Astrocyte of the spinal cord (primary cell): ENCODE results near the gene AKR7A2.

ENCODE experiments used
- DNase-seq: peaks from one replicate; pipeline ENCODE4 v3.0.0; 2011; ENCODE audit warnings: low read depth, low spot score
- H3K4me3 ChIP-seq: 2 replicates; pipeline ENCODE4 v1.5.1; 2011; ENCODE audit warnings: low read depth, mild to moderate bottlenecking, low read length, moderate library complexity
- in situ Hi-C: cut with HindIII; loops from 2 replicates; pipeline ENCODE4 v1.10.0; 2017; ENCODE audit warnings: low sequenced_read_pairs
- TF ChIP-seq, protein P1 (sequence below): IDR thresholded peaks from 2 replicates; pipeline ENCODE4 v1.5.1; 2012; ENCODE audit warnings: low read depth, mild to moderate bottlenecking, low read length, inconsistent platforms

The AKR7A2 gene

DNA sequence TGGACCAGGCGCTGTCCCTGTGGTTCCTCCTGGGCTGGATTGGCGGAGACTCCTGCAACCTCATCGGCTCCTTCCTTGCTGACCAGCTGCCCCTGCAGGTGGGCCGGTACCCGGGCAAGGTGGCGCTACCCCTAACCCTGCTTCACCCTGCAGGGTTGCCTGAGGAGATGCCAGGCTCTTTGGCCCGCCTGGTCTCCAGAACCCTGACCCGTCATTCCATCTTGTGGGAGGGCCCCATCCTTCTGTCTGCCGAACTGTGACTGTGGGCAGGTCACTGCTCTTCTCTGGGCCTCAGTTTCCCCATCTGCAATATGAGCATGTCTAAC is 12.7 kb upstream of the AKR7A2 start:
- DNase-seq: no peak
- H3K4me3 ChIP-seq: no peak overlapping the region
- TF ChIP-seq, protein P1, sequence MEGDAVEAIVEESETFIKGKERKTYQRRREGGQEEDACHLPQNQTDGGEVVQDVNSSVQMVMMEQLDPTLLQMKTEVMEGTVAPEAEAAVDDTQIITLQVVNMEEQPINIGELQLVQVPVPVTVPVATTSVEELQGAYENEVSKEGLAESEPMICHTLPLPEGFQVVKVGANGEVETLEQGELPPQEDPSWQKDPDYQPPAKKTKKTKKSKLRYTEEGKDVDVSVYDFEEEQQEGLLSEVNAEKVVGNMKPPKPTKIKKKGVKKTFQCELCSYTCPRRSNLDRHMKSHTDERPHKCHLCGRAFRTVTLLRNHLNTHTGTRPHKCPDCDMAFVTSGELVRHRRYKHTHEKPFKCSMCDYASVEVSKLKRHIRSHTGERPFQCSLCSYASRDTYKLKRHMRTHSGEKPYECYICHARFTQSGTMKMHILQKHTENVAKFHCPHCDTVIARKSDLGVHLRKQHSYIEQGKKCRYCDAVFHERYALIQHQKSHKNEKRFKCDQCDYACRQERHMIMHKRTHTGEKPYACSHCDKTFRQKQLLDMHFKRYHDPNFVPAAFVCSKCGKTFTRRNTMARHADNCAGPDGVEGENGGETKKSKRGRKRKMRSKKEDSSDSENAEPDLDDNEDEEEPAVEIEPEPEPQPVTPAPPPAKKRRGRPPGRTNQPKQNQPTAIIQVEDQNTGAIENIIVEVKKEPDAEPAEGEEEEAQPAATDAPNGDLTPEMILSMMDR: no peak
- in situ Hi-C loops: no loop called here

DNA sequence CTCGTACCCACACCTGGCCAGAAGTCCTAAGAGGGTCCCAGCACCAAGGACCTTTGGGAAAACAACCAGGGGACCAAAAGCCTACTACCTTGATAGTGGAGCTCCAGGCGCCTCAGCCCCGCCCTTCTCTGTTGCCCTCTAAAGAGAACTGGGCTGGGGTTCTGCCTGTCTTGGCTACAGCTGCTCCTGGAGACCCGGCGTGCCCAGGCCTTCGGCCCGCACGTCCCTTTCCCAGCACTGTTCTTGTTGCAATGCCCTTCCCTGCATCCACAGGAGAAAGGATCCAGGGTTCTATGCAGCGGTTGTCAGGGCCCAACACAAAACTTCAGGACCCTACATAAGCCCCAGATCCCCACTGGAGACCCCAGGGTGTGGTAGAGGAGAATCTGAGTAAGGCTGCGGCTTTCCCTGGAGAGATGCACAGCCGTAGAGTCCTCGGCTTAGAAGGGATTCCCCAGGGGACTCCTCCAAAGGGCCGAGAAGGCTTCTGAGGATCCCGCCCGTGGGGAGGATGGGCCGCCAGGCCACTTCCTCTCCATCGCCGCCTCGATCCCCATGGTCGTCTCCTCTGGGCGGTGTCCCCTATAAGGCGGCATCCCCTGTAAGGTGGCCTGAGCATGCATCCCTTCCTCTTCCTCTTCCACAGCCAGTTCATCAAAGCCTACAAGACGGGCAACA is 12.2 kb upstream of the AKR7A2 start:
- TF ChIP-seq, protein P1: no peak
- no peak for DNase-seq
- no peak overlapping the region for H3K4me3 ChIP-seq
- in situ Hi-C loops: no loop called here

DNA sequence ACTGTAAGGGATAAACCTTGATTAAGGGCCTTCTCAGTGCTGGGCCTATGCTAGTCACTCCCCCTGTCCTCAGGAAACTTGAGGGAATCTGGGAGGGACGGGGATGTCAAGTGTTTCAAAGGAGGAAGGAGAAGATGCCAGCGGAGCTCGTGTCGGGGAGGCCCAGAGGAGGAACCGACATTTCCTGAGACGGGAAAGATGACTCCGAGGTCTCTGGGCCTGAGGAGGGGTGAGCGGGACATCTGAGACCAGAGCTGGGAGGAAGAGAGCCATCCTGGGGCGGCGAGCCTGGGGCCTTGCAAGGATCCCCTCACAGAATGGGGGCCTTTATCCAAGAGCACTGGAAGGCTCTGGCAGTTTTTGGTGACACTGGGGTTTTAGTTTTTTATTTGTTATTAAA is 10.5 kb upstream of the AKR7A2 start:
- no peak overlapping the region for H3K4me3 ChIP-seq
- in situ Hi-C loops: no loop called here
- TF ChIP-seq, protein P1: no peak
- DNase-seq: no peak

DNA sequence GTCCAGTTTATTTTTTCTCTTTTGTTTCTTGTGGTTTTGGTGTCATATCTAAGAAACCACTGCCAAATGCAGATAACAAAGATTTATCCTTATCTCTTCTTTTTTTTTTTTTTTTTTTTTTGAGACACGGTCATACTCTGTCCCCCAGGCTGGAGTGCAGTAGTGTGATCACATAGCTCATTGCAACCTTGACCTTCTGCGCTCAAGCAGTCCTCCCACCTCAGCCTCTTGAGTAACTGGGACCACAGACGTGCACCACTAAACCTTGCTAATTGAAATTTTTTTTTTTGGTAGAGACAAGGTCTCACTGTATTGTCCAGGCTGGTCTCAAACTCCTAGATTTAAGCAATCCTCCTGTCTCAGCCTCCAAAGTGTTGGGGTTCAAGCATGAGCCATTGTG is 9.1 kb upstream of the AKR7A2 start:
- in situ Hi-C loops: no loop called here

DNA sequence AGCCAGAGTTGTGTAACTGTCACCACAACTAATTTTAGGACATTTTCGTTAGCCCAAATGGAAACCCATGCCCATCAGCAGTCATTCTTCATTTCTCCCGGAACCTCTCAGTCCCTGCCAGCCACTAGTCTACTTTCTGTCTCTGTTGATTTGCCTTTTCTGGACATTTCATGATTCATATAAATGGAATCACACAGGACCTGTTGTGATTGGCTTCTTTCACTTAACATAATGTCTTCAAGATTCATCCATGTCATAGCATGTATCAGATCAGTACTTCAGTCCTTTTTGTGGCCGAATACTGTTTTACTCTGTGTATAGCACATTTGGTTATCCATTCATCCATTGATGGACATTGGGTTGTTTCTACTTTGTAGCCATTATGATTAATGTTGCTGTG is 7.3 kb upstream of the AKR7A2 start:
- TF ChIP-seq, protein P1: no peak
- H3K4me3 ChIP-seq: no peak overlapping the region
- in situ Hi-C loops: no loop called here
- DNase-seq: no peak

More for the DNA sequence above, 9.1 kb upstream of the AKR7A2 start:
- no peak overlapping the region for H3K4me3 ChIP-seq
- DNase-seq: no peak
- TF ChIP-seq, protein P1: no peak

DNA sequence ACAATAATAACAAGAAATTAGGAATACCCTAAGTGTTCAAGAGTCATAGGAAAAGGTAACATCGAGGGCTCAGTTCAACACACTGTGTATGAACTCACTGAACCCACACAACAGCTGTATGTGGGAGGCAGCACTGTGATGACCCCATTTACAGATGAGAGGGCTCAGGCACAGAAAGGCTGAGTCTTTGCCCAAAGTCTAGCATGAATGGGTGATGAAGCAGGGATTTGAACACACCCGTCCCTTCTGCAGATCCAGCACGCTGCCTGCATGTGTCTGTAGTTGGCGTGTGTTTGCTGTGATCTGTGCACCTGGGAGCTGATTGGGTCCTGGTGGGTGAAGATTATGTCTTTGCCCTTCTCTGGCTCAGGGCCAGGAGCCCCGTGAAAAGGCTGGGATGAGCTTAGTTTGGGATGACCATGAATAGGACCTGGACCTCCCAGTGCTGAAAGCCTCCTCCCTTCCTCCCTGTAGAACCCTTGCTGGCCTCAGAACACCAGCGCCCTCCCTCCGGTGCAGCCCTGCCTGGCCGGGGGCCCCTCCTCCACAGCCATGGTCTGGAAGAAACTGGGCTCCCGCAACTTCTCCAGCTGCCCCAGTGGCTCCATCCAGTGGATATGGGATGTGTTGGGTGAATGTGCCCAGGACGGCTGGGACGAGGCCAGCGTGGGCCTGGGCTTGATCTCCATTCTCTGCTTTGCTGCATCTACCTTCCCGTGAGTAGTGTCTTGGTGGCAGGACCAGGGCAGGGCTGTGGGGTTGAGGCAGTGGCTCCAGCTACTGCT is 5.4 kb upstream of the AKR7A2 start:
- in situ Hi-C loops: no loop called here
- TF ChIP-seq, protein P1: peak; percentile 7
- no peak for DNase-seq
- H3K4me3 ChIP-seq: no peak overlapping the region
